Endothelial cell of umbilical vein (primary cell): ENCODE results near the gene ST8SIA6. TPM values are rescaled to one million over a fixed set of nuclear protein-coding genes. Genes with fewer than 3 reads are reported as not detected.

Experiments used
- BruUV-seq: library from RNA; stranded (reverse); fragments of 400-500 nt; replicated peaks from 2 replicates; lab custom pipeline; 2021; lab: Mats Ljungman, UMichigan
- CTCF ChIA-PET: fragments of 300-600, 350-600 bp; sonication (Branson Sonifier 250); formaldehyde crosslinking; loops from one replicate; lab custom pipeline; 2021; ENCODE audit warnings: antibody characterized with exemption, inconsistent platforms; lab: Charles Lee
- POLR2A ChIA-PET: fragments of 300-600, 350-600 bp; sonication (Branson Sonifier 250); formaldehyde crosslinking; loops from one replicate; lab custom pipeline; 2021; ENCODE audit warnings: antibody characterized with exemption, inconsistent platforms; lab: Charles Lee
- DNase-seq: peaks from one replicate; pipeline ENCODE4 v3.0.0-alpha.2; 2011; ENCODE audit warnings: low read depth, low spot score
- FAIRE-seq: peaks from 2 replicates; lab custom pipeline; 2011; peaks lifted over from hg19 to GRCh38; lab: Jason Lieb, UNC
- H2AFZ ChIP-seq: 2 replicates; pipeline ENCODE4 v1.6.0; 2012; ENCODE audit warnings: low read depth, low read length, control low read depth, inconsistent platforms
- H3K27ac ChIP-seq: 2 replicates; pipeline ENCODE4 v1.5.1; 2011; ENCODE audit warnings: low read depth, mild to moderate bottlenecking, control low read depth, low read length, moderate library complexity; ENCODE audit not compliant: insufficient read depth
- H3K27me3 ChIP-seq, 2 experiments: 2 replicates each; pipeline versions ENCODE4 v1.6.0 to v1.6.1; 2011; ENCODE audit warnings: low read length in 2 of 2, mixed read lengths in 1 of 2; ENCODE audit not compliant: control insufficient read depth in 2 of 2, insufficient read depth in 2 of 2
- H3K36me3 ChIP-seq, 2 experiments: 2 replicates in 1 of 2; 3 replicates in 1 of 2; pipeline ENCODE4 v1.5.1; 2011; ENCODE audit warnings: low read length in 2 of 2, mild to moderate bottlenecking in 1 of 2, moderate library complexity in 1 of 2; ENCODE audit not compliant: control insufficient read depth in 2 of 2, insufficient read depth in 2 of 2; ENCODE audit errors: extremely low read depth in 1 of 2
- H3K4me1 ChIP-seq: 3 replicates; pipeline ENCODE4 v1.5.1; 2011; ENCODE audit warnings: mild to moderate bottlenecking, low read length; ENCODE audit not compliant: control insufficient read depth, insufficient read depth; ENCODE audit errors: extremely low read depth
- H3K4me2 ChIP-seq: 2 replicates; pipeline ENCODE4 v1.6.1; 2011; ENCODE audit warnings: low read length, control low read depth, mixed read lengths; ENCODE audit not compliant: insufficient read depth
- H3K4me3 ChIP-seq, 3 experiments: fragments of 200-600 bp in 1 of 3; sonication (generic), shearing (Covaris generic) in 1 of 3; replicated peaks in 1 of 3; 2 replicates each; pipeline ENCODE4 v1.5.1; 2011 to 2016; ENCODE audit warnings: control low read depth in 3 of 3, low read length in 3 of 3, mild to moderate bottlenecking in 2 of 3, inconsistent platforms in 1 of 3, low read depth in 1 of 3, moderate library complexity in 1 of 3; ENCODE audit not compliant: insufficient read depth in 1 of 3
- H3K79me2 ChIP-seq: 2 replicates; pipeline ENCODE4 v1.6.0; 2012; ENCODE audit warnings: low read length, inconsistent platforms; ENCODE audit not compliant: control insufficient read depth, insufficient read depth
- H3K9ac ChIP-seq: replicated peaks from 2 replicates; pipeline ENCODE3; 2011; ENCODE audit warnings: low read length, control low read depth; ENCODE audit not compliant: insufficient read depth; ENCODE audit errors: extremely low read depth
- H3K9me1 ChIP-seq: replicated peaks from 3 replicates; pipeline ENCODE4 v1.6.0; 2011; ENCODE audit warnings: mild to moderate bottlenecking, low read length; ENCODE audit not compliant: control insufficient read depth, insufficient read depth; ENCODE audit errors: extremely low read depth
- H3K9me3 ChIP-seq: replicated peaks from 2 replicates; pipeline ENCODE4 v1.5.1; 2012; ENCODE audit warnings: low read length, inconsistent platforms; ENCODE audit not compliant: control insufficient read depth, insufficient read depth
- H4K20me1 ChIP-seq: replicated peaks from 2 replicates; pipeline ENCODE3; 2011; ENCODE audit warnings: mild to moderate bottlenecking, low read length; ENCODE audit not compliant: control insufficient read depth, insufficient read depth; ENCODE audit errors: extremely low read depth
- EZH2 ChIP-seq: IDR thresholded peaks from 2 replicates; pipeline ENCODE4 v1.6.1; 2012; ENCODE audit warnings: borderline replicate concordance, low read depth, mild to moderate bottlenecking, moderate library complexity, low read length, inconsistent platforms; ENCODE audit not compliant: severe bottlenecking
- FOS ChIP-seq: IDR thresholded peaks from 2 replicates; pipeline ENCODE4 v1.6.1; 2011; ENCODE audit warnings: mild to moderate bottlenecking, low read length, moderate library complexity, borderline replicate concordance; ENCODE audit not compliant: insufficient read depth
- GATA2 ChIP-seq: IDR thresholded peaks from 2 replicates; pipeline ENCODE4 v1.7.0; 2011; ENCODE audit warnings: low read depth, mild to moderate bottlenecking, moderate library complexity, mixed read lengths, low read length; ENCODE audit not compliant: insufficient read length, insufficient read depth
- JUN ChIP-seq: IDR thresholded peaks from 2 replicates; pipeline ENCODE4 v1.6.1; 2011; ENCODE audit warnings: borderline replicate concordance, low read depth; ENCODE audit not compliant: insufficient read length, insufficient read depth
- MYC ChIP-seq: IDR thresholded peaks from one replicate; pipeline ENCODE4 v1.6.1; 2011; ENCODE audit warnings: mild to moderate bottlenecking, low read depth, low read length
- POLR2A ChIP-seq: IDR thresholded peaks from 2 replicates; pipeline ENCODE4 v1.6.1; 2012; ENCODE audit warnings: low read depth, mild to moderate bottlenecking, control low read depth, low read length
- POLR2AphosphoS5 ChIP-seq: IDR thresholded peaks from 2 replicates; pipeline ENCODE4 v1.6.1; 2012; ENCODE audit warnings: low read depth, mild to moderate bottlenecking, control low read depth, low read length, moderate library complexity; ENCODE audit not compliant: insufficient read depth
- dilution Hi-C: fragments of 300-500 bp; cut with MboI; formaldehyde crosslinking; loops from one replicate; pipeline ENCODE4 v1.15.0; 2019; ENCODE audit warnings: low sequenced_read_pairs; ENCODE audit not compliant: extremely low pct_ligation_motif_present
- intact Hi-C: fragments of 100-400 bp; cut with micrococcal nuclease; formaldehyde crosslinking; loops from one replicate; pipeline ENCODE4 v1.10.0; 2022
- polyA plus RNA-seq, 4 experiments: library from polyadenylated mRNA; depleted of rRNA in 3 of 4; stranded (reverse) in 3 of 4; unstranded in 1 of 4; fragments of >200 nt; gene quantifications; 2 replicates each; pipeline versions ENCODE4 v1.2.1 to v1.2.3, GENCODE V29; 2011 to 2012; ENCODE audit warnings: missing spikeins in 1 of 4
- total RNA-seq: library from RNA; stranded (reverse); gene quantifications from 2 replicates; pipeline ENCODE4 v1.2.3, GENCODE V29; 2021
- TF ChIP-seq, protein P1 (sequence below): IDR thresholded peaks from 2 replicates; pipeline ENCODE4 v1.6.1; 2011; ENCODE audit not compliant: insufficient read depth, insufficient read length
- TF ChIP-seq, protein P2 (sequence below), 2 donors: IDR thresholded peaks; 1 replicate in 1 of 2; 2 replicates in 1 of 2; pipeline ENCODE4 v1.5.1; 2011; ENCODE audit warnings: low read length in 2 of 2, mild to moderate bottlenecking in 2 of 2, moderate library complexity in 2 of 2, control low read depth in 1 of 2, inconsistent platforms in 1 of 2, low read depth in 1 of 2; ENCODE audit not compliant: insufficient read depth in 1 of 2; ENCODE audit errors: extremely low read depth in 1 of 2

ST8SIA6 gene
- total and polyA plus RNA-seq, 2 donors (not counting 3 experiments of a cell fraction or from before 2014, with no cell fraction given) = 0.40 to 0.51 TPM

DNA sequence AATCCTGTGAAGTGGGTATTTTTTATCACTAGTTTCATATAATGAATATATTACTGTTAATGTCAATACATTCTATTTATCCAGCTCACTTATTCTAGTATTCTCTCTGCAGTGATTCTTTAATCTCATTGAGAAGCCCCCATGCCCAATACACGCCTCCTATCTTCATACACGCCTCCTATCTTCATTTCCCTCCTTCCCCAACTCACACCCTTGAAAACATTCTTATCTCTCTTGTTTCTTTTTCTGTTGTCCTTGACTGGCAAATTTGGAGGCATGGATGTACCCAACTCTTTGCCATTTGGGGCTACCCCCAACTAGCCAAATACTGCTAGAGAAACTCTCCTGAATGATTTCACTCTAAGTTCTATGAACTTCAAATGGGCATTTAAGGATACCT, 40.5 kb downstream of the ST8SIA6 start:
- no TSS peak for BruUV-seq
- Histone ChIP-seq H3K36me3 (no peaks in the 10 kb centered on the region), H3K27ac (no peak overlapping the region), H3K4me2 (no peak overlapping the region), H3K79me2 (no peaks in the 10 kb centered on the region), H3K27me3 (no peaks in the 10 kb centered on the region), H4K20me1 (no peaks in the 10 kb centered on the region), H3K9ac (no peak overlapping the region), H3K4me3 (no peak overlapping the region), H3K4me1 (no peaks in the 10 kb centered on the region), H2AFZ (no peak overlapping the region), H3K9me3 (no peaks in the 10 kb centered on the region), H3K9me1 (no peaks in the 10 kb centered on the region)
- dilution Hi-C loops (no loop called here), intact Hi-C loops (no loop called here)
- FAIRE-seq = no peak
- TF ChIP-seq MYC (no peak), POLR2A (no peak), FOS (no peak), EZH2 (no peak), JUN (no peak), GATA2 (no peak), POLR2AphosphoS5 (no peak)
- TF ChIP-seq, protein P1, sequence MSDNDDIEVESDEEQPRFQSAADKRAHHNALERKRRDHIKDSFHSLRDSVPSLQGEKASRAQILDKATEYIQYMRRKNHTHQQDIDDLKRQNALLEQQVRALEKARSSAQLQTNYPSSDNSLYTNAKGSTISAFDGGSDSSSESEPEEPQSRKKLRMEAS = no peak
- TF ChIP-seq, protein P2, sequence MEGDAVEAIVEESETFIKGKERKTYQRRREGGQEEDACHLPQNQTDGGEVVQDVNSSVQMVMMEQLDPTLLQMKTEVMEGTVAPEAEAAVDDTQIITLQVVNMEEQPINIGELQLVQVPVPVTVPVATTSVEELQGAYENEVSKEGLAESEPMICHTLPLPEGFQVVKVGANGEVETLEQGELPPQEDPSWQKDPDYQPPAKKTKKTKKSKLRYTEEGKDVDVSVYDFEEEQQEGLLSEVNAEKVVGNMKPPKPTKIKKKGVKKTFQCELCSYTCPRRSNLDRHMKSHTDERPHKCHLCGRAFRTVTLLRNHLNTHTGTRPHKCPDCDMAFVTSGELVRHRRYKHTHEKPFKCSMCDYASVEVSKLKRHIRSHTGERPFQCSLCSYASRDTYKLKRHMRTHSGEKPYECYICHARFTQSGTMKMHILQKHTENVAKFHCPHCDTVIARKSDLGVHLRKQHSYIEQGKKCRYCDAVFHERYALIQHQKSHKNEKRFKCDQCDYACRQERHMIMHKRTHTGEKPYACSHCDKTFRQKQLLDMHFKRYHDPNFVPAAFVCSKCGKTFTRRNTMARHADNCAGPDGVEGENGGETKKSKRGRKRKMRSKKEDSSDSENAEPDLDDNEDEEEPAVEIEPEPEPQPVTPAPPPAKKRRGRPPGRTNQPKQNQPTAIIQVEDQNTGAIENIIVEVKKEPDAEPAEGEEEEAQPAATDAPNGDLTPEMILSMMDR (IDR thresholded peaks at IDR 0.05; ENCODE audit: extremely low read depth in 1 of 2, insufficient read depth in 1 of 2, low read depth in 1 of 2, low read length in 2 of 2) = no peak
- no peak for DNase-seq
- ChIA-PET CTCF (no interaction called here), POLR2A (no interaction called here)
